22Rv1 (cell line): ENCODE data around the gene GSC2.

ENCODE experiments used
- CTCF ChIP-seq: fragments of 450-650 bp; IDR thresholded peaks from 2 replicates; pipeline ENCODE4 v1.5.1; 2017; ENCODE audit warnings: mild to moderate bottlenecking
- ZFX ChIP-seq: fragments of 450-650 bp; IDR thresholded peaks from 2 replicates; pipeline ENCODE4 v1.6.1; 2017; ENCODE audit warnings: antibody characterized with exemption, borderline replicate concordance

- TF ChIP-seq CTCF, result no peak
- no peak for TF ChIP-seq ZFX
Measured at GRCh38 chr22:19139974-19140373, 10.1 kb downstream of the GSC2 start.
